Measurements from ENCODE around the gene EXPH5.
"Not testable (repeated sequence)": the region's sequence is repeated elsewhere in the genome, so short reads cannot be mapped to it uniquely, and the experiment has no call there.

The EXPH5 gene

DNA sequence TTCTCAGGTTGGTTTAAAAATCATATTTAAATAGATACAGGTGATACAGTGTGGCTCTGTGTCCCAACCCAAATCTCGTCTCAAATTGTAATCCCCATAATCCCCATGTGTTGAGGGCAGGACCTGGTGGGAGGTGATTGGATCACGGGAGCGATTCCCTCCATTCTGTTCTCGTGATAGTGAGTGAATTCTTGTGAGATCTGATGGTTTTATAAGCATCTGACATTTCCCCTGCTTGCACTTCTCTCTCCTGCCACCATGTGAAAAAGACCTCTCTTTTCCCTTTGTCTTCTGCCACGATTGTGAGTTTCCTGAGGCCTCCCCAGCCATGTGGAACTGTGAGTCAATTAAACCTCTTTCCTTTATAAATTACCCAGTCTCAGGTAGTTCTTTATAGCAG is 9.2 kb upstream of the EXPH5 start:
- in situ Hi-C loops (cut with HindIII; ENCODE audit: low sequenced_read_pairs): not testable (repeated sequence)

DNA sequence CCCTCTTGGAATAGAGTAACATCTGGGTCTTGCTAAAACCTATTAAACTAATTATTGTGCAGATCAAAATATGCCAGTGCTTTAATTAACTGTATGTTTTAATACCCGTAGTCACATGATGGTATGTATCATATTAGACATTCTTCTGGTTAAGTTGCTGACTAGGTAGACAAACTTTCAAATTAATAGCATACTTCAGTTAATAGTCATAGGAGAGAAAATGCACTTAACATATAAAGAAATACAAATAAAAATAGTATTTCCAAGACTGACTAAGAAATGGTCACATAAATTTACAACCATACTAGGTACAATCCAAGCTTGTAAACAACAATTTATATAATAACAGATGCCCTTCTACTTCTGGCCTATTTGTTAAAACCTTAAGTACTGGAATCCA is 7.6 kb upstream of the EXPH5 start:
- in situ Hi-C loops (cut with HindIII; ENCODE audit: low sequenced_read_pairs): no loop called here

DNA sequence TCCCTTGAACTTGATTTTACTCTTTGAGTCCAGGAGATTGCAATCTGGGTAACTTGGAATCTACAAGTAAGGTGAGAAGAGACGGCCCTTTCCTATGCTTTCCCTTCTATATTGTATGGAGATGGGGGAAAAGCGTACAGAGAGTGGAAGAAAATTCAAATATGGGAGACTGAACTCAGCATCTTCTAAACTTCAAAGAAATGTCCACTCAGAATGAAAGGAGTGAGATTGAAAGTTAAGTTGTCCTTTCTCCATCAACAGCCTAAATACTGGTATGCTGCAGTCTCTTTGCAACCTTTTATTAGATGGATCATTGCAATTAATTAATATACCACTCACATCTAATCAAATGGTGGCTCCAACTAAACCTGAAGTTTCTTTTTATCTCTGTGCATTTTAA is 6.4 kb upstream of the EXPH5 start:
- in situ Hi-C loops (cut with HindIII; ENCODE audit: low sequenced_read_pairs): no loop called here

DNA sequence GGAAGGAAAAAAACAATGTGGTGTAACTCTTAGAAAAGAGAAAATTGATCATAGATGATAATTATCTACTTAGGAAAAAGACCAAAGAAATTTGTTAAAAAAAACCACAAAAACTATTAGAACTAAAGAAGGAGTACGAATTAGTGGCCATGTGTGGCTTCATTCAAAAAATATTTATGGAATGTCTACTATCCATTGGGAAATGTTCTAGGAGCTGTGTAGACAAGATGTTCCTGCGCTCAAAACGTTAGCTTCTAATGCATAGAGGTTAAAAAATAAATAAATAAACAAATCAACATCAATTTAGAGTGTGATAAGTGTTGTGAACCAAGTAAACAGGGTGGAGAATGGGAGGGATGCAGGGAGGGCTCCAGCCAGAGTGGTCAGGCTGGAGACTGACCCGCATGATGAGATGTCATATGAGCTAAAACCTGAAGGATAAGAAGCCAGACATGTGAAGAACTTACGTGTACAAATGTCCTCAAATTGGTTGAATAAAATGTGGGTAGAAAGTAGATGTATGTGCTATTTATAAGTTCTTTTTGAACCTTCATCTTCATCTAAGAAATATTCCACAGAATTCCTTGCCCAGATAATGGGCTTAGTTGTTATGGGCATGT is 4.3 kb upstream of the EXPH5 start:
- in situ Hi-C loops (cut with HindIII; ENCODE audit: low sequenced_read_pairs): no loop called here

DNA sequence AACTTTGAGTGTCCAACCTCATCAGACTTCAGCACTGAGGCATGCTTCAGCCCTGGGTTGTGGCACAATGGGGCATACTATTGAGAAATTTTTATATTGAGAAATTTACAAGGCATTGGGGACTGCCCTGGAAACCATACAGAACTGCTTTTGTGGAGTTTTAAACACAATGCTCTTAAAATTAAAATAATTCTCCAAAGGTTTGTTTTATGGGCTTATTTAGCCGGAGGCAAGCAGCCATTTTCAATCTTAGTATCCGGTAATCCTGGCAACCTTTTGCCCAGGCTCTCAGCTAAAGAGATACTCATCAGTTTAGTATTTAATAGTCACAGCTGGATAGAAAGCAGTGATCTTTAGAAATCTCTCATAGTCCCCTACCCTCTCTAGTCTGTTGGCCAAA is 3.1 kb upstream of the EXPH5 start:
- in situ Hi-C loops (cut with HindIII; ENCODE audit: low sequenced_read_pairs): no loop called here

DNA sequence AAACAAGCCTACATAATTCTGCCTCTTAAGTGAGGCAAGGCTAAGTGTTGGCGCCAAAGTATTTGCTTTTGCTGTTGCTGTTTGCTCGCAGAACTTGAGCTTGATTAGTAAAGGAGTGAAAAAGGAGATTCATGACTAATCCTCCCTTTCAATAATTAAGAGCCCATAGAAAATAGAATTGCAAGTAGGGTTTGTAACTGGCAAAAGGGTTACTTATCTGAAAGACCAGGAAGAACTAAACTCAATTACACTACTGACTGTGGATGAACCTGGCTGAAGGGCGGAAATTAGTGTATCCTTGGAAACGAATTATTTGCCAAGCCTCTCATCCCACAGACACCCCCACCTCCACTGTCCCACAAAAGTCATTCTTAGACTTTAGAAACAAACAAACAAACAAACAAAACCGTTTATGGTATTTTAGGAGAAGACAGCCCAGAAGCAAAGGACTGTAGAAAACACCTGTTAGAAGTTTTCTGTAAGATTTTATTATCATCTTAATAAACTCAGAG is 411 bp upstream of the EXPH5 start:
- in situ Hi-C loops (cut with HindIII; ENCODE audit: low sequenced_read_pairs): no loop called here

DNA sequence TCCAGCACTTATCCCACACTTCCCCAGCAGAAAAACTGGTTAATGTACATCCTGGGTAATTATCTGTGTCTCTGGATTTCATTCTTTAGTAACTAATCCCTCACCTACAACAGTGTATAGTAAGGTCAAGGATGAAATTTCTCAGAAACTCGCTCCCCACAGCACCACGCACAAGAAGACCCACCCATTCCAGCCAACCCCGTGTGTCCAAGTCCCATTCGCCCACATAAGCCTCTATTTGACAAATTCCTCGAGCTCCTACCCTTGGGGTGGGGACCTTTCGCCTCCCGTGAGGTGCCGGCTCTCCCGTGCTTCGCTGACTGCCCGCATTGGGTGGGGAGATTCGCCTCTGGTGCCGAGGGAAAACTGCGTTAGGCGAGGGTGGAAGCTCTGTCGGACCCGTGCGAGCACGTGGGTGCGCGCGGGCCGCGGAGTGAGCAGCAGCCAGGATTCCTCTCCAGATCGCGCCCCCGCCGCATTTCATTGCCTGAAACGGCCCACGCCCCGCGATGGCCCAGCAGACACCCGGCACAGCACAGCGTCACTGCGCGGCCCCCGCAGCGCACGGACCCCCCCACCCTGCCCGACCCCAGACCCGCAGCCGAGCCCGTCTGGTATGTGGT is 866 bp downstream of the EXPH5 start:
- in situ Hi-C loops (cut with HindIII; ENCODE audit: low sequenced_read_pairs): no loop called here

DNA sequence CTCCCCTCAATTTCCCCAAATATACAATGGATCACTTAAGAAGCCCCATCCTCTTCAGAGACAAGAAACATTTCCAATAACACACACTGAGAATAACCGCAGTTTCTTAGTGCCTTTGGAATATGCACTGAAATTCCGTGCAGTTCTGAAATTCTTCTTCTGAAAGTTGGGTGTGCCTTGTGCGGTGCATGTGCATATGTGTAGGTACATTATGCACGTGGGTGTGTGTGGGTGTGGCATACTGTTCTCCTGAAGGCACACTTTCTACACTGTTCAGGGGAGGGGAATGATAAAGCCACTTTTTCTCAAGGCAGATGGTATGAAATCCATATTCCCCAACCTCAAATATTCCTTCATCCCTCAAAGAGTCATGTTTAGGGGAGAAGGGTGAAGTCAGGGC is 1.7 kb downstream of the EXPH5 start:
- in situ Hi-C loops (cut with HindIII; ENCODE audit: low sequenced_read_pairs): no loop called here

DNA sequence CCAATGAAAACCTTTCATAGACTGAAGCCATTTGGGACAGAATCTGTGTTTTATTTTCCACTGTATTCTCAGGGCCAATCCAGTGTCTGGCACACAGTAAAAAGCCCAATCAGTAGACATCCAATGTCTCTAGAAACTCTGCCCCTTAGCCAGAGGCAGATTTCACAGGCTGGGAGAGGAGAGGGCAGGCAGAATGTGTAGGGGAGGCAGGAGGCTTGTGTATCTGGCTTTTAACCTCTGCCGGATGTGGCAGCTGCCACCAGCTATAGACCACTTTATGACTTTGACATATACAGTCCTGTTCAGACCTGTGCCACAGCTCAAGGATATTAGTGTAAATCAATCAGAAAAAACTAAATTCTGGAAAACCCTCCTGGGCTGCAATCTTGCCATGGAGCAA is 4.4 kb downstream of the EXPH5 start:
- in situ Hi-C loops (cut with HindIII; ENCODE audit: low sequenced_read_pairs): no loop called here

DNA sequence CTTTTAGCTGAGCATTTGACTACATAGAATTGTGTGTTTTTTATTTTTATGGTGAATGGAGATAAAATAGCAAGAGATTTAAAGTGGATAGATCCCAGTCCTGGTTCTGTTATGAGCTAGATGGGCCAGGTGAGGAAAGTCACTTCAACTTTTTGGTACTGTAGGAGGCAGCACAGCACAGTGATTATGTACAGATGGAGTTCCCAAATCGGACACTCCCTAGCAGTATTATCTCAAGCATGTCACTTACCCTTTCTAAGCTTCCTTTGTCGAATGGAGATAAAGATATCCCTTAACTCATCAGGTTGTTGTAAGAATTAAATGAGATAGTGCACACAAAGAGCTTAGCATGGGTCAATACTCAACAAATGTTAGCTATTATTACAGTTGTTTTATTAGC is 5.3 kb downstream of the EXPH5 start:
- in situ Hi-C loops (cut with HindIII; ENCODE audit: low sequenced_read_pairs): no loop called here

DNA sequence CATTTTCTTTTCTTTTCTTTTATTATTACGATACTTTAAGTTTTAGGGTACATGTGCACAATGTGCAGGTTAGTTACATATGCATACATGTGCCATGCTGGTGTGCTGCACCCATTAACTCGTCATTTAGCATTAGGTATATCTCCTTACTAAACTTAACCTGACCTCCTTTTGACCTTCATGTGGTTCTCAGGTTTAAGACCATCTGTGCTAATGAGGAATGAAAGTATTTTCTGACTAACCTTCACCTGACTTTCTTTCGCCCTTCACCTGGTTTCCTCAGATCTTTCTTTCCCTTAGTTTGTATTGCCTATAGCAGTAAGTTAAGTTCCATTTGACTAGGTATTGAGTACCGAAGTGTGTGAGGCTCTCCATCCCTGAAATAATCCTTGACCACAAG is 6.5 kb downstream of the EXPH5 start:
- in situ Hi-C loops (cut with HindIII; ENCODE audit: low sequenced_read_pairs): no loop called here

DNA sequence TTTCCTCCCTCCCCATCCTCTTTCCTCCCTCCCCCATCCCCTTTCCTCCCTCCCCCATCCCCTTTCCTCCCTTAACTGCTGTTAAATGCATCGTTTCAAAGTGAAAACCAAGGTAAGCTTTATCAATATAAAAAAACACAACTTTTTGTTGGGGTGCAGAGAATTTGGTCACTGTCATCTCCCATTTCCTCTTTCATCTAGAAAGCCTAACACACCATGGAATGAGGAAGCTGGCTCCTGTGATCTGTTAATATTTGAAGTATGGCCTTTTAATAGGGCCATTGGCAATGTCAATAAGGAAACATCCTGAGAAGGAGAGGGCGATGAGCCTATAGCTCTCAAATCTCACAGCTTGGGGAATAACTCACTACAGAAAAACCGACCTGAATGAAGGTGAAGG is 7.0 kb downstream of the EXPH5 start:
- in situ Hi-C loops (cut with HindIII; ENCODE audit: low sequenced_read_pairs): no loop called here

DNA sequence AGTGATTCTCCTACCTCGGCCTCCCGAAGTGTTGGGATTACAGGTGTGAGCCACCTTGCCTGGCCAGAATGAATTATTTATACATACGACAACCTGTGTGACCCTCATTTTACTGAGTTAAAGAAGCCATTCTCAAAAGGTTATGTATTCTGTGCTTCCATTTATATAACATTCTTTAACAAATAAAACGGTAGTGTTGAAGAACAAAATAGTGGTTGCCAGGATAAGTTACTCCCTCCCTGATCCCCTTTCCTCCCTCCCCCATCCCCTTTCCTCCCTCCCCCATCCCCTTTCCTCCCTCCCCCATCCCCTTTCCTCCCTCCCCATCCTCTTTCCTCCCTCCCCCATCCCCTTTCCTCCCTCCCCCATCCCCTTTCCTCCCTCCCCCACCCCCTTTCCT is 7.4 kb downstream of the EXPH5 start:
- in situ Hi-C loops (cut with HindIII; ENCODE audit: low sequenced_read_pairs): not testable (repeated sequence)

DNA sequence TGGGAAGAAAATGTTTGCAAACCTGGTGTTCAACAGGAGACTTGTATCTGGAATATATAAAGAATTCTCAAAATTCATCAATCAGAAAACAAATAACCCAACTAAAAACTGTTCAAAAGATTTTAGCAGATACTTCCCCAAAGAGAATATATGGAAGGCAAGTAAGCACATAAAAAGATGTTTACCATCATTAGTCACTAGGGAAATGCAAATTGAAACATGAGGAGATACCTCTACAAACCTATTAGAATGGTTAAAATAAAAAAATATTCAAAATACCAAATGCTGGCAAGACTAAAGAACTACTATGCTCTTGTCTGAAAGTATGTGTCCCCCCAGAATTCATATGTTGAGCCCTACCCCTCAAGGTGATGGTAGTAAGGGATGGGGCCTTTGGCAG is 8.6 kb downstream of the EXPH5 start:
- in situ Hi-C loops (cut with HindIII; ENCODE audit: low sequenced_read_pairs): no loop called here

DNA sequence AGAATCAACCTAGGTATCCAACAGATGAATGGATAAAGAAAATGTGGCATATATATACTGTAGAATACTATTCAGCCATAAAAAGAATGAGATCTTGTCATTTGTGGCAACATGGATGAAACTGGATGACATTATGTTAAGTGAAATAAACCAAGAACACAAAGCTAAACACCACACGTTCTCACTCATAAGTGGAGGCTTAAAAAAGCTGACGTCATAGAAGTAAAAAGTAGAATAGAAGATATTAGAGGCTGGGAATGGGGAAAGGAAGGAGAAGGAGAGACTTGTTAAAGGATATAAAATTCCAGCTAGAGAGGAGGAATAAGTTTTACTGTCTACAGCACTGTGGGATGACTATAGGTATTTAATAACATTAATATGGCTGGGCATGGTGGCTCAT is 12.9 kb downstream of the EXPH5 start:
- in situ Hi-C loops (cut with HindIII; ENCODE audit: low sequenced_read_pairs): no loop called here

DNA sequence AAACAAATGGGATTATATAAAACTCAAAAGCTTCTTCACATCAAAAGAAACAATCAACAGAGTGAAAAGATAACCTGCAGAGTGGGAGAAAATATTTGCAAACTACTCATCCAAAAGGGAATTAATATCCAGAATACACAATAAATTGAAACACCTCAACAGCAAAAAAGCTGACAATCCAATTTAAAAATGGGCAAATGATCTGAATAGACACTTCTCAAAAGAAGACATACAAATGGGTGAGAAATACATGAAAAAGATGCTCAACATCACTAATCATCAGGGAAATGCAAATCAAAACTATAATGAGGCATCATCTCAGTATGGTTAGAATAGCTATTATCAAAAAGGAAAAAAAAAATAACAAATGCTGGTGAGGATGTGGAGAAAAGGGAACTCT is 13.5 kb downstream of the EXPH5 start:
- in situ Hi-C loops (cut with HindIII; ENCODE audit: low sequenced_read_pairs): no loop called here

DNA sequence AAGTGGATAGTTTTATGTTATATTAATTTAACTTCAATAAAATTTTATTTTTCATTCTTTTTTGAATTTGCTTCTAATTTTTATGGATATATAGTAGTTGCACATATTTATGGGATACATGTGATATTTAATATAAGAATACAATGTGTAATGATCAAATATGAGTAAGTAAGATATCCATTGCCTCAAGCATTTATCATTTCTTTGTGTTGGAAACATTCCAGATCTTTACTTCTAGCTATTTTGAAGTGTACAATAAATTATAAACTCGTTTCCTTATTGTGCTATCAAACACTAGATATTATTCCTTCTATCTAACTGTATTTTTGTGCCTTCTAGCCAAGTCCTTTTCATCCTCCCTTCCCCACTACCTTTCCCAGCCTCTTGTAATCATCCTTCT is 17.0 kb downstream of the EXPH5 start:
- in situ Hi-C loops (cut with HindIII; ENCODE audit: low sequenced_read_pairs): no loop called here

DNA sequence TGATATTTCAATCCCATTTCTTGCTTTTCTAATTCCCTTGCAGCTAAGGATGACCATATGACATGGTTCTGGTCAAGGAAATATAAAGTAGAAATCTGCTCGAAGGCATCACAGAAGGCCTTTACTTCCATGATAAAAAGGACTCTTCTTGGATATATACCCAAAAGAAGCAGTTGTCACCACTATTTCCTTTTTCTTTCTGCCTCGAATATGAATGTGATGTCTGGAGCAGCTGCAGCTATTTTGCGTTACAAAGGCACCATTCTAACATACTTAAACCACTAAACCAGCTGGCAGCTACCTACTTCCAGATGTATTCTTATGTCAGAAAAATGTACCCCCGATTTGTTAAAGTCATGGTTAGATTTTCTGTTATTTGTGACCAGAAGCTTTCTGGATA is 18.9 kb downstream of the EXPH5 start:
- in situ Hi-C loops (cut with HindIII; ENCODE audit: low sequenced_read_pairs): no loop called here

DNA sequence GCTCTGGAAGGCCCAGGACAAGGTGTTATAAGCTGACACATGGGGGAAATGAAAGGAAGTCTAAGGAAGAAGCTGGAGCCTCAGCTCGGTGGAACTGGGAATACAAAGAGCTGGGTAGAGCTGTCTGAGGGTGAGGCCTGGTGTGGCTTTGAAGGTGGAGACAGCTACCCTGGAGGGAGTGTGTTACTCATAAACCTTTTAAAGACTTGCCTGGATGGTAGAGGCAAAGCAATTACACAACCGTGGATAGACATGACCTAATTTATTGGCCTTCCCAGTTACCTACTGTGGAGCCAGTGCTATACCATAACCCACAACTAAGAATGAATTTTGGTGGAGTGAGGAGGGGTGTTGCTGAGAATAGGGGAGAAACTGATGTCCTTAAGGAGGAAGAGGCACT is 22.6 kb downstream of the EXPH5 start:
- in situ Hi-C loops (cut with HindIII; ENCODE audit: low sequenced_read_pairs): no loop called here

DNA sequence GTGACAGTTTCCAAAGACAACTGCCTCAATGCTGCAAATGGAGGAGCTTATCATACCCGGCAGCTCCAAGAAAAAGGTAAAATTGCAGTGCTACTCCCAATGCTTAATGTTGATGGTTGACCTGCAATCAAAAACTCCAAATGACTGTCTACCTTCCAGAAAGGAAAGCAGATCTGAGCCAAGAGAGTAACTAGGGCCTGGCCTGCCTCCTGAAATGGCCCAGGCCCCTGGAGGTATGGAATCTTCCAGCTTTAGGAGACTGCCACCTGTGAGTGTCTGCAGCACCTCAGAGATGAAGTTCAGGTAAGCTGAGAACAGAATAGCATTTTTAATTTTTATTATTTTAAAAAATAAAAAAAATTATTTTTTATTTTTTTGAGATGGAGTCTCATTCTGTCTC is 23.7 kb downstream of the EXPH5 start:
- in situ Hi-C loops (cut with HindIII; ENCODE audit: low sequenced_read_pairs): no loop called here

DNA sequence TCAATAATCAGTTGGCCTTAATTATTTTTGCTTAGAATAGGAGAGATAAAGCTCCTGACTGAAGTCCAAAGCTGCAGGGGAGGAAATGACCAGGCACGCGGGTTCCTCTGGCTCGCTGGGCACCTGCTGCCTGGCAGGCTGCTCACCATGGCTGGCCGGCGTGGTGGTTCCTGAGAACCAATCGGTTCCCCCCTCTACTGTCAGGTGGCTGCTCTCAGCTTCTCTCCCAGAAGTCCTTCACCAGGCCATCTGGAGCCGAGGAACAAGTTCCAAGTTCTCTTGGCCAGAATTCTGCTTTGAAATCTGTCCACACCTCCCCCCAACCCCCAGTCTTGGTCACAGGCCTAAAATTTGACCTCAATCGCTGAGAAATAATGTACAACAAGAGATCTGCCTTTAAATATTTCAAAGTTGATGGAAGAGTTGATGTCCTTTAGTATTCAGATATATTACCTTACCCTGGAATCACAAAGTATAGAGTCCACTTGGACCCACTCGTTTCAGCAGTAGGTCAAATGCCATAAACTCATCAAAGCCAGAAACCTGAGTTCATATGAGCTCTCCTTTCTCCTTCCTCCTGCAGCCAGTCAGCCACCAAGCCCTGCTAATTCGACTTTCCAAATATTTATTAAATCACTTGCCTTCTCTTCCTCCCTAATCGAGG is 25.2 kb downstream of the EXPH5 start:
- in situ Hi-C loops (cut with HindIII; ENCODE audit: low sequenced_read_pairs): no loop called here

DNA sequence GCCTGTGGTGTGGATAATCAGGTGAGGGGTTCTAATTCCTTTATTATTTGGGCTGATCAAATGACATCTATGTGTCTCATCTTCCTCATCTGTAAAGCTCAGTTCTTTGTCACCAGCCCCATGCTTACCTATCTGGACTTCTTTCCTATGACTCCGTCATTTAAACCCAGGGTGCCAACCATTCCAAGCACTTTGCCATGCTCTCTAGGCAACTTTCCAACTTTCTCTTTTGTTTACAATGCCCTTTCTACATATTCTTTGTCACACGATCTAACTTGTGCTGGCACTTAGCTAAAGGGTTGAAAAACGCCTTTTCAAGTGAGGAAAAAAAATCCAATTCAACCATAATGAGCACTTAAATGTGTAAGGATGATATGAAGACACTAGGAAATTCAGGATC is 27.9 kb downstream of the EXPH5 start:
- in situ Hi-C loops (cut with HindIII; ENCODE audit: low sequenced_read_pairs): no loop called here

All from DLD1 (cell line).